A172 (cell line): ENCODE results near the gene KIAA1958. TPM values are rescaled to one million over a fixed set of nuclear protein-coding genes. Genes with fewer than 3 reads are reported as not detected.
"Not testable (repeated sequence)": the region's sequence is repeated elsewhere in the genome, so short reads cannot be mapped to it uniquely, and the experiment has no call there.

Experiments used
- DNase-seq: peaks from one replicate; pipeline ENCODE4 v3.0.0-alpha.2; 2015; ENCODE audit warnings: low spot score
- total RNA-seq: library from RNA; depleted of rRNA; stranded (reverse); fragments of >200 nt; shearing (Covaris generic); gene quantifications from 2 replicates; pipeline ENCODE4 v1.2.3, GENCODE V29; 2014

Gene KIAA1958
- total RNA-seq, 1 experiment from 2014 or later: 1.2 TPM

DNA sequence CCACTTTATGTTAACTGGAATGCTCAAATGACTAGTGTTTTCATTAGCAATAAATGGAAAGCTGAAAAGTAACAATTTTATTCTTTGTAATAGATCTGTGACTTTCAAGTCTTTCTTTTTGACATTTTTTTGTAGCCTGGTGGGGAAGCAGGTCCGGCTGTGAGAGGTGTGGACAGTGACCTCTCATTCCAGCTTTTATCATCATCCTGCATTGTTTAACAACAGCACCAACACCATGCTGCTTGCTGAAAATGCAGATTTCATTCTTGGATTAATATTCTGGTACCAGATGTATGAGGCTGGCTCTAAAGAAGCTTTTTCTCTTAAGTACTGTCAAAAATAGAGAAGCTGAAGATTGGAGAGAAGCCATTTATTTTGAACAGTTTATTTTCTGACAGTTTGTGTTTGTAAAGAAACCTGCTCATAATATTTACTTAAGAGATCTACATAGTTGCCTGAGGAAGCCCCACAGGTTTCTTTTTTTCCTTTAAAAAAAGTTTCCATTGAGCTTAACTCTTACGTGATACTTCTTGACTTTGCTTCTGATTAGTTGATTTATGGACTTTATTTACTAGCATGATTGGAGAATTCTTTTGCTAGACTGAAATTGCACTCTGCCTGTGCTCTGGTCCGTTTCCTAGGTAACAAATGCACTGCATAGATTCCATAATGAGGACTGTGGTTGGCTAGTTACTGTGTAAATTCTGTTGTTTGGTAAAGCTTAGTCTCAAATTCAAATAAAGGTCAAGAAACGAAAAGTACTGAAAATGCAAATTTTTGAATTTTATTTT is 3.4 kb downstream of the KIAA1958 start:
- no peak for DNase-seq

DNA sequence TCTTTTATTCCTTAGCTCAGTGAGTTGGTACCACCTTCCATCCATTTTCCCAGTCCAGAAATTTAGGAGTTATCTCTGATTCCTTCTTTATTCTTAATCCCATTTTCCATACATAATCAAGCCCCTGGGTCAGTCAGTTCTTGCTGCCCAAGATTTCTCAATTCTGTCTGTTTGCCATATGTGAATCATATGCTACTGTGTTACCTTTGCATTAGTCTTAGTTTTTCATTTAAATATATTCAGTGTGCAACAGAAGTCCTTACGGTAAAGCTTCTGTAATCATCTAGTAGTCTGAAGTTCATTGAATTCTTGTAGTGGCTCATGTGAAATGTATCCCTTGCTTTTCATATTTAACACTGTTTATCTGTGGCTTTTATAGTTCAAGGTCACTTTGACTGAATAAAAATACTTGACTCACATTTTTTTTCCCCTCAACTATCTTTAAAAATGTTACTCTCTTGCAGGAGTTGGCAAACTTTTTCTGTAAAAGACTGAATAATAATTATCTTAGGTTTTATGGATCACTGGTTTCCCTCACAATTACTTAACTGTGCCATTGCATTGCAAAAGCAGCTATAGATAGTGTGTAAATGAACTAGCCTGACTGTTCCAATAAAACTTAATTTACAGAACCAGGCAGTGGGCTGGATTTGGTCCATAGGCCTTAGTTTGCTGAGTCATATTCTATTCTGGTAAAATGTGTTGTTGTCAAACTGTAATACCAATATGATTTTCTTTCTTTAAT is 6.9 kb downstream of the KIAA1958 start:
- no peak for DNase-seq

DNA sequence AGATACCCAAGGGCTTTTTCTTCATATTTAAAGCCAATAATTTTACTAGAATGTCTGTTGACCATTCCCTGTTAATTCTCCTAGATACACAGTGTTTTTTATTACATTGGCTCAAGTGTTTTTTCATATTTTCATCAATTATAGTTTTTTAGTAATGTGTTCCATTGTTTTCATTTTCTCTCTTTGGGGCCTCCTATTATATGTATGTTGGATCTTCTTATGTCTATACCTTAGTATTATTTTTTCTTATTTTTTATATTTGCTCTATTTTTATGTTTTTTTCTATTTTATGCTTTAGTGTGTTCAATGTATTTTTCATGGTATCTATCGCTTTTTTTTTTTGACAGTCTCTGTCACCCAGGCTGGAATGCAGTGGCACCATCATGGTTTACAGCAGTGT is 7.5 kb downstream of the KIAA1958 start:
- DNase-seq: no peak

GRCh38 chr9:112495614-112496013 is 9.0 kb downstream of the KIAA1958 start:
- DNase-seq: no peak

DNA sequence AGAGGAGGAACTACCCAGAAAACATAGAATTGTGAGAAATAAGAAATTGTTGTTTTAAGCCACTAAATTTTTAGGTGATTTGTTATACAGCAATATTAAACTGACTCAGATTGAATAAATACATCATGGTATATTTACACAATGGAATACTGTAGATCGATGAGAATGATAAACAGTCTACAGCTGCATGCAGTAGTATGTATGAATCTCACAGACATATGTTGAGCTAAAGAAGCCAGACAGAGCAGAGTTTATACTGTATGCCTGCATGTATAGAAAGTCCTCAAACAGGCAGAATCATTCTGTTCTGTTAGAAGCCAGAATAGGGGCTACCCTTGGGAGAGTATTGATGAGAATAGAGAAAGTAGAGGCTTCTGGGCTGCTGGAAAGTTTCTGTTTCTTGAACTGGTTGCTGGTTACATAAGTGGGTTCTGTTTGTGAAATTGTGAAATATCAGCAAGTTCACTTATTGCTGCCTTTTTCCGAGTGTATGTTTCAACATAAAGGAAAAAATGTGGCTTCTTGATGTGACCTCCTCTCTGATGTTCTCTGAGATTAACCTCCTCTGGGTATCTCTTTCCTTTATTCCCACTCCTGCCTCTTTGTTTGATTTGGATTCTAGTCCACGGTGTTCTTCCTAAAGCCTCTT is 9.6 kb downstream of the KIAA1958 start:
- DNase-seq: no peak

DNA sequence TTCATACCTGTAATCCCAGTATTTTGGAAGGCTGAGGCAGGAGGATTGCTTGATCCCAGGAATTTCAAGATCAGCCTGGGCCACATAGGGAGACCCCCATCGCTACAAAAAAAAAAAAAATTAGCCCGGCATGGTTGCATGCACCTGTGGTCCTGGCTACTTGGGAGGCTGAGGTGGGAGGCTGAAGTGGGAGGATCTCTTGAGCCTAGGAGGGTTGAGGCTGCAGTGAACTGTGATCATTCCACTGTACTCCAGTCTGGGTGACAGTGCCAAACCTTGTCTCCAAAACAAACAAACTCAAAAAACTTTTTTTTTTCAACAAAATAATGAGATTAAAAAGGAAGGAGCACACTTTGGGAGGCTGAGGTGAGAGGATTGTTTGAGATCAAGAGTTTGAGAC is 14.2 kb downstream of the KIAA1958 start:
- DNase-seq: no peak

DNA sequence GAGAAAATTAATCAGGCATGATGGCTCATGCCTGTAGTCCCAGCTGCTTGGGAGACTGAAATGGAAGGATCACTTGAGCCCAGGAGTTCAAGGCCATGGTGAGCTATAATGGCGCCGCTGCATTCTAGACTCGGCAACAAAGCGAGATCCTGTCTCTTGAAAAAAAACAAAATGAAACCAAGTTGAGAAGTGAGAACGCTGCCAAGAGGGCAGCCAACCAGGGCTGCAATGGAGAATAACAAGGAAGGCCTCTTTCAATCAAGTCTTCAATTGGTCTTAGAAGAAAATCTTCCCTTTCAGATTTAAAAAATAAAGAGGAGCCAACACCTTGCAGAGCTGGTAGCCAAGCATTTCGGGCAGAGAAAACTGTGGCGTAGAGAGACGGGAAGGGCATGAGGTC is 14.7 kb downstream of the KIAA1958 start:
- no peak for DNase-seq

DNA sequence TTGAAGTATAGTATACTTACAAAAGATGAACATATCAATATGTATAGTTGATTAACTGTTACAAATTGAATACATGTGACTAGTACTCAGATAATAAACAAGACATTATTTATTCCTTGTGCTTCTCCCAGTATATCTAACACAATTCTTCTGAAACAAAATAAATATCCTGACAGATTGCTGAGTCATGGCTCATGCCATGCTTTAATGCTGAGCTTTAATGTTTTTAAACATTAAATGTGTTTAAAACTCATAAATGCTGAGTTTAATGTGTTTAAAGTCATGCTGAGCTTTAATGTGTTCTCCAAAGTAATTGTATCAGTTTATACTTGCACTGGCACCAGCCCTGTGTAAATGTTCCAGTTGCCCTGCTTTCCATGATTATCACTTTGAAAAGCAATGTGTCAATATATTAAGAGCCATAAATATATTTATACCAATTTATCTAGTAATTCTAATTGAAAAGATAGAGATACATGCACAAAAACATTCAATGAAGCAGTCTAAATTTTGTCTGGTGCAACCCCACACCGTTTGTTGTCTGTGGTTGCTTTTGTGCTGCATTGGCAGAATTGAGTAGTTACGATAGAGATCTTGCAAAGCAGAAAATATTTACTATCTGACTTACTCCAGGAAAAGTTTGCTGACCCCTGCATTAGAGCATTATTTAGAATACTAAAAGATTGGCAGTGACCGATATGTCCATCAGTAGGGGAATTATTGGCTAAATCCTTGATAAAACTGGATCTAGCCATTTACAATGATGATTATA is 15.7 kb downstream of the KIAA1958 start:
- DNase-seq: no peak

DNA sequence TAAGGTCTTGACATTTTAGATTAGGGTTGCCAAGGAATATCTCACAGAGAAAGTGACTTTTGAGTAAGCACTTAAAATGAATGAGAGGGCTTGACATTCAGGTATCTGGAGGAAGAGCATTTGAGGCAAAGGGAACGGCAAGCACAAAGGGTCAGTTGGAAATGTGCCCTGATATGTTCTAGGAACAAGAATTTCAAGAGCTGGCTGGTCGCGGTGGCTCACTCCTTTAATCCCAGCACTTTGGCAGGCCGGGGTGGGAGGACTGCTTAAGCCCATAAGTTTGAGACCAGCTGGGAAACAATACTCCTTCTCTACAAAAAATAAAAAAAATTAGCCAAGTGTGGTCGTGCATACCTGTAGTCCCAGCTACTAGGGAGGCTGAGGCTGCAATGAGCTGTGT is 16.5 kb downstream of the KIAA1958 start:
- DNase-seq: no peak

- no peak for DNase-seq
Observed at GRCh38 chr9:112505086-112505485, 18.5 kb downstream of the KIAA1958 start.

- no peak for DNase-seq
Observed at GRCh38 chr9:112505607-112506006, 19.0 kb downstream of the KIAA1958 start.

DNA sequence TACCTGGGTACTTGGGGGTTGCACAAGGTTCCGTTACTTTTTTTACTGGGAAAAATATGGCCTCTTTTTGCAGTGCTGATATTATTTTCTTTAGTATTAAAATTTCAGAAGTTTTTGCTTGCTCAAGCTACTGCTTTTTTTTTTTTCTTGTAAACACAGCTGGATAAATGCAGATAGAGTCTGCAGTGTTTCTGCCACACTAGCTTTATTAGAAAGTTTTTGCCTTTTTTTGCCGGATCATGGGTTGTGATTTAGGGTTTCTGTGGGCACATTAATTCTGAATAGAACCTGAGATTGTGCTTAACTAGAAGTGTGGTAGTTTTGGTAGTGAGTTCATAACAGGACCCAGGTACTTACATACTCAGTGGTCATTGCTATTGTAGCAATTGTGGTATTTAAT is 19.9 kb downstream of the KIAA1958 start:
- no peak for DNase-seq

DNA sequence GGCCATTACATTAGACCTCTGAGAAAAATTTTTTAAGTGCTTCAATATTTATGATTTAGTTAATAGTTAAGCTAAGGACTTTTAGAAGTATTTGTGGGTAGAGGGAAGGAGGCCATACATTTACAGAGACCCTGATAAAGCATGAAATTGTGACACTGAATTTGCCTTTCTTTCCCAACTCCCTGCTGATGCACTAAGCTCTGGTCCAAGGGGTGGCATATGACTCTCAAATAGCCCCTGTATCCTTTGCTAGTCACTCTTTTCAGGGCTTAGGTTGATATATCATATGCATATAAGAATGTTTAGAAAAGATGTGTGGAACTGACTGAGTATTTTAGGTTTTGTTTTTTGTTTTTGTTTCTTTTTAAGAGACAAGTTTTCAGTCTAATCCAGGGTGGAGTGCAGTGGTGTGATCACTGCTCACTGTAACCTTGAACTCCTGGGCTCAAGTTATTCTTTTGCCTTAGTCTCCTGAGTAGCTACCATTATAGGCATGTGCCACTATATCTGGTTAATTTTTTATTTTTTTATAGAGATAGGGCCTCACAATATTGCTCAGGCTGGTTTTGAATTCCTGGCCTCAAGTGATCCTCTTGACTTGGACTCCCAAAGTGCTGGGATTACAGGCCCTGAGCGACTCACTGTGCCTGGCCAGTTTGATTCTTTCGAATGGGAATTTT is 20.5 kb downstream of the KIAA1958 start:
- DNase-seq: no peak

GRCh38 chr9:112508377-112508776 is 21.8 kb downstream of the KIAA1958 start:
- DNase-seq: no peak

DNA sequence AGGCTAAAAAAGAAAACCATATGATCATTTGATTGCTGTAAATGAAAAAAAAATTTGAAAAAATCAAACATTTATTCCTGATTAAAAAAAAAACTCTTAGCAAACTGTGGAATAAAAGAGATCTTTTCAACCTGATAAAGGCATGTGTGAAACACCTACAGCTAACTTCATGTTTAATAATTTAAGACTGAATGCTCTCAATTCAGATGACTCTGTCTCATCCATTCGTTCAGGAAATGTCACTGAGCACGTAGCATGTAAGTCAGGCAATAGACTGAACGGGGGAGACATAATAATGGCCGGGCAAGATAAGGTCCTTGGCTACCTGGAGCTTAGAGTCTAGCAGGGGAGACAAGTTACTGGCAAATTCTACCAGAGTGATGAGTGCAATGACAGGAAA is 25.8 kb downstream of the KIAA1958 start:
- DNase-seq: not testable (repeated sequence)

- no peak for DNase-seq
Observed at GRCh38 chr9:112516769-112517168, 30.1 kb downstream of the KIAA1958 start.

DNA sequence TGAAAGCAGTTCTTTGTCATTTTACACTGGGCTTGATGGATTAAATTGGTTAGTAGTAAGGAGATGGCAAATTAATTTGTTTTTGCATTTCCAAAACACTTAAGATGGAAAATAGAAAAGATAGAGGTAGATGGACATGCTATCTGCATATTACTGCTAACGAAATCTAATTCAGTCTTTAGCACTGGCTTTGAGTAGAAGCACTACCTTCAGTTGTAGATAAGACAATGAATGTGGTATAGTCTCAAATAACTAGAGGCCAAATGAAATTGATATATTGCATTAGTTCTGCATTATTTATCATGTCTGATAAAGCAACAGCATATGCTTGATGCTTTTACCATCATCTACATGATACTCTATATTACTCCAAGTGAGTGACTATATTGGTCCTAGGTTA is 33.4 kb downstream of the KIAA1958 start:
- DNase-seq: no peak

DNA sequence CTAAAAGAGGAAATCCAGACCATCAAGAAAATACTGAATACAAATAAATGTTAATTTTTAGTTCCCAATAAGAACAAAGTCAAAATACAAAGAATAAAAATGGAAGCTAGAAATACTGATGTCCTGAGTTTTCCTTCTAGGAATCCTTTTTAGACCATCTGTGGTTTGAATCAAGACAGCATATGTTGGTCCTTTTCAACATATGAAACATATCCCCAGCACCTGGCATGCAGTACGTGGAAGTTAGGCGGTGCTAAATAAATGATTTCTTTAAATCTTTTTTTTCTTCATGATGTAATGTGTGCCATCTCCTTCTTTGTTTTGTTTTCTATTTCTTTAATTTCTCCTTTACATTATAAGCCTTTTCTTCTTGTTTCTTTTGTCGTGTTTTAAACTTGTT is 34.0 kb downstream of the KIAA1958 start:
- no peak for DNase-seq

DNA sequence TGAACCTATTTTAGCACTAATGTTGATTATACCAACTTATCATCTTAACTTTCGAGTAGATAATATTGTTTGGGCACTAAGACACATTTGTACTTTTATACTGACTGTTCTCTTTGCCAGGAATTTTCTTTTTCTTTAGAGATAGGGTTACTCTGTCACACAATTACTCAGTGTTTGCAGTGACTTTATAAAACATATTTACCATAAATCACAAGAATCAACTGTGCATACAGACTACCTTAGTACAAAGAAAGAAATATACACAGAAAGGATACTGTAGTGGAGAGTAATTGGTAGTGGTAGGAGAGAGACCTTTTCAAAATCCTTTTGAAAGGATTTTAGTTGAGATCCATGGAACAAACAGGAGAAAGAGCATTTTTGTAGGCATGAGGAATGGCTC is 40.3 kb downstream of the KIAA1958 start:
- DNase-seq: no peak

GRCh38 chr9:112527959-112528358 is 41.3 kb downstream of the KIAA1958 start:
- DNase-seq: no peak

DNA sequence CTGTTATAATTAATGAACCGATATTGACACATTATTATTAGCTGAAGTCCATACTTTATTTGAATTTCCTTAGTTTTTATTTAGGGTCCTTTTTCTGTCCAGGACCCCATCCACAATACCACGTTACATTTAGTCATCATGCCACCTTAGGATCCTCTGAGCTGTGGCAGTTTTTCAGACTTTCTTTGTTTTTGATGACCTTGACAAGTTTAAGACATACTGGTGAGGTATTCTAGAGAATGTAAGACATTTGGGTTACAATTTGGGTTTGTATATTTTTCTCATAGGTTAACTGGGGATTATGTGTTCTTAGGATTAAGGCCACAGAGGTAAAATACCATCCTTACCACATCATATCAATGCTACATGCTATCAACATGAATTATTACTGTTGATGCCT is 42.7 kb downstream of the KIAA1958 start:
- no peak for DNase-seq
